Renal cortex interstitium (tissue), 11 donors: ENCODE data around the gene LGI1. TPM values are rescaled to one million over a fixed set of nuclear protein-coding genes. Genes with fewer than 3 reads are reported as not detected.

Source experiments
- DNase-seq, 11 donors: peaks; one replicate each; pipeline ENCODE4 v3.0.0-alpha.2; 2013; ENCODE audit warnings: low read depth in 9 of 11, low spot score in 4 of 11; ENCODE audit errors: extremely low read depth in 1 of 11
- polyA plus RNA-seq, 3 donors: library from polyadenylated mRNA; unstranded; fragments of 120-200 nt; gene quantifications; one replicate each; pipeline ENCODE4 v1.2.1, GENCODE V29; 2013; ENCODE audit not compliant: insufficient read length in 3 of 3

The LGI1 gene
- polyA plus RNA-seq, 3 donors = 4.2 to 9.0 (median 6.5) TPM

DNA sequence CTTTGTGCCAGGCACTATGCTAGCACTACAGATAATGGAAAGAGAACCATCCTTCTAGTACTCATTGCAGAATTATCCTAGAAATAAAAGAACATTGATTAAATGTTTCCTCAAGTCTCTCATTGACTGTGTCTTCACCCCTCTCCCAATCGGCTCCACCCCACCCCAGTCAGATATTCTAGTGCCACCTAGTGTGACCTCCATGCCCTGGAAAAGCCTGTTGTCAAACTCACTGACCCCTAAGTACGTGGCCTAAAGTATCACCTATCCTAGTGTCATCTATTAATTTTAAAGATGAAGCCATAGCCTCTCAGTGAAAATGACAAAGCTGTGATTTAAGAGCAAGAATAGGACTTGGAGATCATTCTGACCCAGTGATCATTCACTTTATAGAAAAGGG lies 26.3 kb downstream of the LGI1 start:
- DNase-seq = no peak

DNA sequence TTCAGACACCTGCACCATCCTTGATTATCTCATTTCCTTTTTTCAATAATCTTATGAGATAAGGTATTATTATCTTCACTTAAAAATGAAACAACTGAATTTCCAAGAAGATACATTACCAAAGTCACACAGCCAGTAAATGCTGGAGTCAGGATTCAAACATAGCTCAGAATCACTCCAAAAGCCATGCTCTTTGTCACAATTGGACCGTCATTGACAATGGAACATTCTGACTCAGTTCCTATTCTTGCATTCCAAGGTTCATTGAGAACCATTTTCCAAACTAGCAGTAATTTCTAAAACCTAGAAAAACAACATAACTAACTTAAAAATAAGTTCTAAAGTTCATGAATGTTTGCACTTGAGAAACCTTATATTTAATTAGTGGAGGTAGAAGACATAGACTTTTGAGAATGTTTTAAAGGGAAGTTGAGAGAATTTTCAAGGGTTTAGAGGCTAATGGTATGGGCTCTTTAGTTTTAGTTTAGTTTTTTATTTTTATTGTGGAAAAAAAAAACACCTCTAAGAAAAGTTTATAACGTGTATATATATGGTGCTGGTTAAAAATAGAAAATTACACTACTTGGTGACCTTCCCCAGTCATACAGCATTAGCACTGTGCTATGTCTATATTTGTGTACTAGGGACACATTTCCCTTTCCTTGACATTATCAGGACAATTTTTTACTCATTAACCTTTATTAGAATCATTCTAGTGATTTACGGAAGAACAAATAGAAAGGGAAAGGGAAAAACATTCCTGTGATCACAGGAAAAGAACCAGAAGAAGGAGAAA lies 30.9 kb downstream of the LGI1 start:
- DNase-seq = no peak

DNA sequence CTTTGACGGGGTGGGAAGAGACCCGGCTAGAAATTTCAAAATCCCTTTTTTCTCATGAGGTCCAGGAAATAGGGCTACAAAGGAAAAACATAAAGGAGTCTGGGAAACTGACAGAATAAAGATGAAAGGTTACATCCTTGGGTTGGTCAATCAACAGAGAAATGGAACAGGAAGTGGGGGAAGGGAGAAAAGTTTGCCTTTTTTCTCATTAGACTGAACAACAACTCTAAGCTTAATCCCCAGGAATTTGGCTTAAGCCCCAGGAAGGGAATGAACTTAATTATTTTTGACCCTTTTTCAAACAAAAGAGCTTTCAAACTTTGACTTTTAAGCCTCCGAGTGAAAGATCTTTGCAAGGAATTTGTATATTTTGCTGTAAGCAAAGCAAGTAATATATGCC lies 32.7 kb downstream of the LGI1 start:
- DNase-seq = peak in 2 of 11 donors; percentile 18 to 42

DNA sequence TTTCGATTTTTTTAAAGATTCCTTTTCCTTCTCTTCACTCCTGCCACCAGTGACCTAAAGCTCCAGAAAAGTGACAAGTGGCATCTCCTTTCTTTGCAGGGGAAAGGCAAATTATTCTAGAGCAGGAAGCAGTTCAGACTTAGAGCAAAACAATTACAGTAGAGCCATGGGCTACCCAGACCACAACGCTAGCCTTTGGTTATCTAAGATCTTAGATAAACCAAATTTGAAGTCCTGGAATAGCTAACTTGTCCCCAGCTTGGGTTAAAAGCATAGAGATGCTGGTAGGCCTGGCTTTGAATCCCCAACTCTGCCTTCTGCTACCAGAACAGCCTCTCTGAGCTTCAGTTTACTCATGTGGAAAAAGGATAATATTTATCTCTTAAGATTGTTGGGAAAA lies 38.4 kb downstream of the LGI1 start:
- no peak for DNase-seq

DNA sequence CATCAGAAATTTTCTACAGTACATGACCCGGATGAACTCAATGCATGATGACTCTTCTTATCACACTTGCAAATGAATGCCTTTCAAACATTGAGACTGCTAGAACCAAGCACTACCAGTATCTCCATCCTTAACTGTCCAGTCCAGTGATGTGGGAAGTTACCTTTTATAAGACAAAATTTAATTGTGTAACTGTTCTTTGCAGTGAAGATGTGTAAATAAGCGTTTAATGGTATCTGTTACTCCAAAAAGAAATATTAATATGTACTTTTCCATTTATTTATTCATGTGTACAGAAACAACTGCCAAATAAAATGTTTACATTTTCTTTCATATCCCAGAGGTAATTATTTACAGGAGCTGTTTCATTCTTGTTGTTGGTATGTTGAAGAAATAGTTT lies 40.1 kb downstream of the LGI1 start:
- DNase-seq = no peak

DNA sequence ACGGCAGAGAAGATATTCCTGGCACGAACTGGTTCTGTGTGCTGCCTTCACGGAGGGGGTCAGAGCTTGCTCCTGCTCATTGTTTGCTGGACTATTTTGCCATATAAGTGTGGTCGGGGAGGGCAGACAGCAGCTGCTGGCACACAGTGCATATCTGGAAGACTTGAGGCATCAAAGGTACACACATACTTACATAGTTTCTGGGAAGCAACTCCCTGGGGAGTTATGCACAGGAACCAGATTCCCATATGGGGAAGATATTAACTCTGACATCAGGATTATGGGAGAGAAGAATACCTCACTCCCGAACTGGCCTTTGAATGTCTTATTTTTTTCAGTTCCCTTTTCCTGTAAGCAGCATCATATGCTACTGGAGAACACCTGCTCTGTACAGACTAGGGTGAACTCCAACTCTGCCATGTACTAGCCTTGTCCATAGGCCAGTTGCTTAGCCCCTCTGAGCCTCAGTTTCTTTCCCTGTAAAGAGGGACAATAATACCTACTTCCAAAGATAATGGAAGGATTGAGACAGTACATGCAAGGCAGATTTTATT lies 41.5 kb downstream of the LGI1 start:
- DNase-seq = no peak

DNA sequence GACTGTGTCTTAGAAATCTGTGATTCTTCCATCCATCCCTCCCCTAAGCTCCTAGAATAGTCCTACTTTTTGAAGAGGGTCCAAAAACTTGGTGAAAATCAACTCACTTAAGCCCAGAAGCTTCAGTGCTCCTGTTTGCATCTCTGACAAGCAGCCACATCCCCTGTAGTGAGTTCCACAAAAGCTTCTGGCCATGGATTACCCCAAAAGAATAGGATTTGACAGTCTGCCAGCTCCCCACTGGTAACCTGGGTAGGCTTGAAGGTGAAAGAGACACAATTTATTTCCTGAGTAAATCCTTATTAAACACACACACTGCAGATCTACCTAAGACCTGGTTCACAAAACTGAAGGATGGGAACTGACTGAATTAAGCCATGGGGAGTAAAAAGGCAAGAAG lies 46.5 kb downstream of the LGI1 start:
- no peak for DNase-seq

DNA sequence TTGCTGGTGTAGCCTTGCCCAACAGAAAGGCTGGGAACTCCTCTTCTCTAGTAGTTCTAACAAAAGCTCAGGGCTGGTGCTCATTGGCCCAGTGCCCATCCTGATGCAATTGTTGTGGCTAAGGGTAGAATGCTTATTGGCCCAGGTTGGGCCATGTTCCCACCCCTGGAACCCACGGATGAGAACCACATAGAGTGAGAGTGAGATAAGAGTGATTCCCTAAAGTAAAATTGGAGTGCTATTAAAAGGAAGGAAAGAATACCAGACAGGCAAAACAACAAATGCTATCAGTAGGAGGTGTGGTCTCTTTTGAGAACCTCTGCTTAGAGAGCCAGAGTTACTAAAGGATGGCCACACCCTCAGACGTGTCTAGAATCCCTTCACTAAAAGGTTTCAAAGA lies 49.2 kb downstream of the LGI1 start:
- DNase-seq = no peak

DNA sequence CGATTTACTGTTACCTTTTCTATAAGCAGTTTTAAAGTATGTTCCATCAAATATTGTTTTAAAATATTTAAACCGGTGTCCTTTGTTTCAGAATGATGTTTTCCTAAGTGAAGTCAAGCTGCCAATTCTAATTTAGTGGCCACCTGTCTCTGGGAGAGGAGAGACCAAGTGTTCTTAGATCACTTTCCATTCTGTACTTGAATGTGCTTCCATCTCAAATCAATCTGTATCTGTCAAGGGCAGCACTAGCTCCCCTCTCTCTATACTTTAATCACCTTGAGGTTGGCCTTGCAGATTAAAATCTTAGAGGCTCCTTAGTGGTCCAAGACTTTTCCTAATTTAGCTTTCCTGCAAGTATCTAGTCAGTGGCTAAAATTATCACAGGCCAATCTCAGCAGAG lies 49.6 kb downstream of the LGI1 start:
- no peak for DNase-seq

DNA sequence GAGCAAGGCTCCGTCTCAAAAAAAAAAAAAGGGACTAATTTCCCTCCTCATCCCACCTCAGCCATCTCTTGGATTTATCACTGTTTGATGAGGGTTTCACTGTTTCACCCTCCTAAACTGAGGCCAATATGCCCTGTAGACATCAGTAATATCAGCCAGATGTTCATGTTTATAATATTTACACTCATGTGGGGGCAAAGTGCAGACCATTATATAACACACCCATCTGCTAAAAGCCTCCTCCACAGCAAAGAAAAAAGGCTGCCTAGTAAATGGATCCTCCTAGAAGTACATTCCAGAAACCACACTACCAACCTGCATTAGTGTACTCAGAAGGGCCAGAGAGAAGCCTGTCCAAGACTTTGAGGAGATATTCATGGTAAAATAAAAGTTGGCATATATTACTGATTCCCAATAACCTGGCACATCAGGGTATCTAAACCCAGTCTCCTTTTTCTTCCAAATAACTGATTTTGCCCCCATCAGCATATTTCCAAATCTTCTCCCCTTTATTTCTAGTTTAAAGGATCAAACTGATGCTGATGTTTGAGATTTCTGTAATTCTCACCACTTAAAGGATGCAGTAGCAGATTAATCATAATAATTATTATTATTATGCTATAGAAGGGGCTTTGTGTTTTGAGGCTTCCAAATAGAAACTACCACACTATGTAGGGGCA lies 55.1 kb downstream of the LGI1 start:
- no peak for DNase-seq

DNA sequence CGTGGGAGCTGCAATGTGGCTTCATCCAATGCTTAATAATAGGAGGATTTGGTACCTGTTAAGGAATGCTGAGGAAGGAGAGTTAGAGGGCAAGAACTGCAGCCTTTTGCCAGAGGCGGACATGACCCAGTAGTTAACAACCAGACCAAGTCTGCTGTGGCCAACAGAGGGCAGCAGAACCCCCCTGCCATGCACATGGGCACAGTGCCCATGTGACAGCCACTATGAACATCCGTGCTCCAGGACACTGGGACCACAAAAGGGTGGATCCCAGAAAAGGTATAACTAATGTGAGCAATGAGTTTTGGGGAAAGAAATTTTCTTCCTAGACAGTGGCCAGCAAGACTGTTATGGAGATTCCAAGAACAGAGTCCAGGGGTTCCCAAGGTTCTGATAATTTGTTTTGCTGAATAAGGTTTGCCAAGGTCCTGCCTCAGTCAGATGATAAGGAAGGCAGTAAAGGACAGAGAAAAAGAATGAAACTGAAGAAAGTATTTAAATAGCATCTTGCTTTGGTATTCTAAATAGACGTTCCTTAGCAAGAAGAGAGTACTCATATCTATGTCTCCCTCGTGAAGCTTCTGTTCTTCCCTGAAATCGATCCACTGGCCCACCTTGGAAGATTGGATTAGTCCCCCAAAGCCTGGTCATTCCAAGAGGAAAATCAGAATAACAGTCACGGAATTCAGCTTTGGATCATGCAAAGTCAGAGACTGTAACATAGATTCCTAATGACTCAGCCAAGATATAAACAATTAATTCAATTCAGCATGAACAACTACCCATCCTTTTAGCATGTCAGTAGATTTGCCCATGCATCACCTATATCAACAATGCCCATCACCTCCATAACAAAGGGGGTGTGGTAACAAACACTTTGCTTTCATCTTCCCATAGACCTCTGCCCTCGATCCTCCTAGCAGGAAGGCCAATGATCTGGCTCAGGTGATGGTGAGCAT lies 56.0 kb downstream of the LGI1 start:
- peak in 5 of 11 donors; percentile 35 to 54 (median 41) for DNase-seq

DNA sequence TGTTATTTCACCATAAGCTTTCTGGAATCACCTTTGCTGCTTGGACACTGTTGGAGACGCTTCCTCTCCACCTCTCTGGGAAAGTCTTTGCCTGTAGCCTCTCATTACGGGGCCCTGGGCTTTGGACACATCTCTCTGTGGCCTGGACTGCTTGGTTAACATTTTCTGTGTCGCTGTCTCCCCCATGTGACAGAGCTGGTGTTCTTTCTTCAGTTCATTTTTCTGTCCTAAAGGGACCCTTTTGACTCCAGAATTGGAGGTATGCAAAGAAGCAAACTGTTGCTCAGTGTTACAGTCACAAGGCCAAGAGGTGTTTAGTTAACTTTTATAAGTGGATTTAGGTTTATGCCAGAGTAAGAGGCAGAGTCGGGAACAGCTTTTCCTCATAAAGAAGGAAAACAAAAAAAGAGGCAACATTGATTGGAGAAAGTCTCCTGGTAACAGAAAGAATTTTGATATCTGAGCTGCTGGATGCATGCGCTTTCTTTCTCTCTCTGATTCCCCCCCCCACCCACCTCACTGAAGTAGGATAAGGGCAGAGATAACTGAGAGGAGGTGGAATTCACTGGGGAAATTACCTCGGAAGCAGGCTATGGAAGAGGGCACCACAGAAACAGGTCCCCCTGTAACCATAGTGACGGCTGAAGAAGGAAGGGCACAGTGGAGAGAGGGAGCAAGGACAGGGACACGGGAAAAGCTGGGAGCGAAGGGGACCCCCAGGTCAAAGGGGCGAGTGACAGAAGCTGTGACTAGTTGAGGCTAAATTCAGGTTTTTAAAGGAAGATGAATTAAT lies 57.8 kb downstream of the LGI1 start:
- DNase-seq = peak in 3 of 11 donors; percentile 26 to 44 (median 32)

DNA sequence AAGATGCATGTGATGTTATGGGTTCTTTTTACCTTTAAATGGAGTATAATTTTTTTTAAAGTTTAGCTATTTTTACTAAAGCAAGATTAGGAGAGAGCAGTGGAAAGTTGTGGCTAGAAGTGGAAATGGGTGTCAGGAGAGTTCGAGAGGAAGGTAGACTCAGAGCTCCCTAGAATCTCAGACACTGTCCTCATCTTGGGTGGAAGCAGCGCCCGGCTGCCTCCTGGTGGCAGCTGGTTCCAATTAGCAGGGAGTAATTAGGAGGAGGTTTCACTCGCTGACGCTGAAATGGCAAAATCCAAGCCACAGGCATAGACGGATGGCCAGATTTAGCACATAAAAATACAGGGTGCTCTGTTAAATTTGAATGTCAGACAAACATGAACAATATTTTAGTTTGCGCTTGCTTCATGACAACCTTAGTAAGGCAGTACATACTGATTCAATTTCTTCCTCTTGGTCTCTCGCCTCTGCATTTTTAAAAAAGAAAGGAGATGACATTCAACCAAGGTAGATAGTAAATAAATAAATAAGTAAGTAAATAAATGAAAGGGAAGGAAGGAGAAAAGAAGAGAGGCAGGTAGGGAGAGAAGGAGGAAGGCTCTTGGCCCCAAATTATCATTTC lies 58.5 kb downstream of the LGI1 start:
- peak in 8 of 11 donors; percentile 37 to 52 (median 46) for DNase-seq

DNA sequence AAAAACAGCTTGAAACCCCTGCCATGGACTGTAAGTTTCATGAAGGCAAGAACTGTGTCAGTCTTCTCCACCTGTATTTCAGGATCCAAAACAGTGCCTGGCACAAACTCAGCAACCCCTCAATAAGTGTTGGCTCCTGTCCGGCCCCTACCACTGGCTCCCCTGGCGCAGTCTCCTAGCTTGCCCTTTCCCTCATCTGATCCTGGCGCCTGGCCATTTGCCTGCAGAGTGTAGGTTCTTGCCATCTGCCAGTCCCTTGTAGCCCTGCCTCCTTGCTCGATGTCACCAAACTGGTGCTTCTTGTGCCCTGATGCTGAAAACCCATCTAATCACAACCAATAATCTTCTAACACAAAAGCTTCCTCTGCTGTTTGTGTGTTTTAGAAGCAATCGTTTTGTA lies 60.4 kb downstream of the LGI1 start:
- no peak for DNase-seq

DNA sequence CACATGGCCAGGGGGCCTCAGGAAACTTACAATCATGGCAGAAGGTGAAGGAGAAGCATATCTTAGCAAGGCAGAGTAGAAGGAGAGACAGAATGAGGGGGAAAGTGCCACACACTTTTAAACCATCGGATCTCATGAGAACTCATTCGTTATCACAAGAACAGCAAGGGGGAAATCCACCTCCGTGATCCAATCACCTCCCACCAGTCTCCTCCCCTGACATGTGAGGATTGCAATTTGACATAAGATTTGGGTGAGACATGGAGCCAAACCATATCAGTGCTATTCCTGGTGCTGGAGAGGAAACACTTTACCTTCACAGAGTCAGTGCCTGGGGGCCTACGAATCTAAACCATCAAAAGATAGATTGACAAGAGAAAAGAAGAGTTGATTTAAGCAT lies 61.8 kb downstream of the LGI1 start:
- DNase-seq = no peak

DNA sequence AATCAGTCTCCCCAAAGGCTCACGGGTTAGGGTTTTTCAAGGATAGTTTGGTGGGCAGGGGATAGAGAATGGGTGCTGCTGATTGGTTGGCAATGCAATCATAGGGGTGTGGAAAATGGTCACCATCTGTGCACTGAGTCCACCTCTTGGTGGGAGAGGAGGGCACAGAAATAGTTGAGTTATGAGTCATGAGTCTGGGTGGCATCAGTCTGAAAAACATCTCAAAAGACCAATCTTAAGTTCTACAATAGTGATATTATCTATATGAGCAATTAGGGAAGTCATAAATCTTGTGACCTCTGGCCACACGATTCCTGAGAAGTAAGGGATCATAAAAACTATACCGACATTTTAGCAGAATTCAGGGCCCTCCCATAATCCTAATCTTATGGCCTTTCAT lies 62.7 kb downstream of the LGI1 start:
- no peak for DNase-seq

DNA sequence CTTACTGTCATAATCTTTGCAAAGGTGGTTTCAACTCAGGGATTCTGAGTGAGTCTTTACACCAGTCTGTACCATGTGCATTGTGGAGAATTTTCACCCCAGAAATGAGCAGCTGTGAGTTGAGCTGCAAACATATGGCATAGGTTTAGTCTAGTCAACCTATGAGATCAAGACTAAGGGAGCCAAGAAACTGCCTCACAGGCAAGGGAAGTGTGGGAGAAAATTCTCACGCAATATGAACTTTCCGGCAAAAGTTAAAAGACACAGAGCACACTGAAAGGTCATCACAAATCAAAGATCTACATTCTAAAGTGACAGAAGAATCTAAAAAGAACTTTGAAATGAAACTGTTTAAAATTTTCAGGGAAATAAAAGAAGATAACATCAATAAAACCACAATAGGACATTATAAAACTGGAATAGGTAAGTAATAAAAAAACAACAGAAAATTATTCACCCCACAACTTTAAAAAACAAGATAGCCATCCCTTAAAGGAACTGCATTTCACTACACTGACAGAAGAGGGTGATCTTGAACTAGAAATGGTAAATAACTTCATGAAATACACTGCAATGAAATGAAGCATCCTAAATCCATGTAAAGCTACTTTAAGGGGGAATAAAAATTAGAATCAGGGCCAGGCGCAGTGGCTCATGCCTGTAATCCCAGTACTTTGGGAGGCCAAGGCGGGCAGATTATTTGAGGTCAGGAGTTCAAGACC lies 63.5 kb downstream of the LGI1 start:
- peak in 2 of 11 donors; percentile 19 to 32 for DNase-seq
